ENCODE measurements around the gene EXOC6B. TPM values are rescaled to one million over a fixed set of nuclear protein-coding genes. Genes with fewer than 3 reads are reported as not detected.

The EXOC6B gene
- total and polyA plus RNA-seq, 11 donors: 18.4 to 192 (median 143) TPM

GRCh38 chr2:72362733-72363132 lies 463.1 kb downstream of the EXOC6B start:
- H3K27ac ChIP-seq: no peak overlapping the region
- DNase-seq: no peak
- peaks cover 0 to 15% (median 0%) of the 10 kb centered on the region in 9 donors for H3K36me3 ChIP-seq
- H3K4me1 ChIP-seq: peaks cover 0 to 3% (median 0%) of the 10 kb centered on the region in 12 donors
- ATAC-seq: no peak
- no peak overlapping the region for H3K4me3 ChIP-seq
- H3K27me3 ChIP-seq: no peaks in the 10 kb centered on the region
- intact Hi-C loops (cut with DNase I): no loop called here
- H3K9me3 ChIP-seq: no peaks in the 10 kb centered on the region
- no peak for TF ChIP-seq POLR2A (IDR thresholded peaks at IDR 0.05)
- TF ChIP-seq CTCF (IDR thresholded peaks at IDR 0.05): no peak

GRCh38 chr2:72361521-72361920 lies 464.3 kb downstream of the EXOC6B start:
- ATAC-seq: no peak
- Histone ChIP-seq H3K36me3 (peaks cover 0 to 23% (median 0%) of the 10 kb centered on the region in 9 donors), H3K27ac (no peak overlapping the region), H3K4me3 (no peak overlapping the region), H3K9me3 (no peaks in the 10 kb centered on the region), H3K4me1 (no peaks in the 10 kb centered on the region), H3K27me3 (no peaks in the 10 kb centered on the region)
- TF ChIP-seq CTCF (IDR thresholded peaks at IDR 0.05): no peak
- no peak for TF ChIP-seq POLR2A (IDR thresholded peaks at IDR 0.05)
- intact Hi-C loops (cut with DNase I): no loop called here
- WGBS, 4 donors: 64 to 95% (median 80%) methylated on average over 2 of the region's 2 CpGs
- no peak for DNase-seq

- DNase-seq: no peak
- ATAC-seq: no peak
Observed at GRCh38 chr2:72361042-72361441, 464.8 kb downstream of the EXOC6B start.

GRCh38 chr2:72350852-72351251 lies 475.0 kb downstream of the EXOC6B start:
- Histone ChIP-seq H3K27me3 (no peaks in the 10 kb centered on the region), H3K36me3 (no peaks in the 10 kb centered on the region), H3K4me1 (peaks cover 0 to 10% (median 0%) of the 10 kb centered on the region in 12 donors), H3K4me3 (no peak overlapping the region), H3K27ac (no peak overlapping the region), H3K9me3 (no peaks in the 10 kb centered on the region)
- intact Hi-C loops (cut with DNase I): no loop called here
- DNase-seq (no peak), ATAC-seq (no peak)
- TF ChIP-seq CTCF (IDR thresholded peaks at IDR 0.05) (no peak), POLR2A (IDR thresholded peaks at IDR 0.05) (no peak)
- 76 to 84% (median 81%) methylated on average over 2 of the region's 2 CpGs for WGBS, 4 donors

More at GRCh38 chr2:72361042-72361441, 464.8 kb downstream of the EXOC6B start:
- TF ChIP-seq CTCF (IDR thresholded peaks at IDR 0.05): no peak
- TF ChIP-seq POLR2A (IDR thresholded peaks at IDR 0.05): no peak
- WGBS, 4 donors: 97 to 99% (median 97%) methylated on average over 1 of the region's 1 CpG
- Histone ChIP-seq H3K27ac (no peak overlapping the region), H3K4me3 (no peak overlapping the region), H3K27me3 (no peaks in the 10 kb centered on the region), H3K36me3 (peaks cover 0 to 25% (median 0%) of the 10 kb centered on the region in 9 donors), H3K9me3 (no peaks in the 10 kb centered on the region), H3K4me1 (no peaks in the 10 kb centered on the region)
- intact Hi-C loops (cut with DNase I): no loop called here

Measured in heart left ventricle (tissue), 16 donors.